Stimulated activated CD4-positive, alpha-beta T cell treated with anti-CD3 and anti-CD28 coated beads, Interleukin-4, amount 100 ng/mL, for 24 hours (primary cell): Measurements from ENCODE around the gene HTATIP2.
A peak's percentile ranks its signal among the peaks of the same experiment; 100 is the strongest.
"Not testable (repeated sequence)": the region's sequence is repeated elsewhere in the genome, so short reads cannot be mapped to it uniquely, and the experiment has no call there.

Source experiments
- DNase-seq: peaks from one replicate; pipeline ENCODE4 v3.0.0-alpha.2; 2020

The HTATIP2 gene

GRCh38 chr11:20363500-20364340, at the start of gene HTATIP2:
Gene HTATIP2 (plus strand): TSS chr11:20363714. CDS start chr11:20364238, 524 bp downstream.
- peak; percentile 73 for DNase-seq

GRCh38 chr11:20315800-20316199, 47.7 kb upstream of the HTATIP2 start:
- no peak for DNase-seq

GRCh38 chr11:20321177-20321576, 42.3 kb upstream of the HTATIP2 start:
- no peak for DNase-seq

GRCh38 chr11:20327377-20327935, 36.1 kb upstream of the HTATIP2 start:
- no peak for DNase-seq

- DNase-seq = no peak
Measured at GRCh38 chr11:20336056-20336455, 27.5 kb upstream of the HTATIP2 start.

- DNase-seq = no peak
Measured at GRCh38 chr11:20337526-20338154, 25.9 kb upstream of the HTATIP2 start.

- no peak for DNase-seq
Measured at GRCh38 chr11:20342347-20343141, 21.0 kb upstream of the HTATIP2 start.

GRCh38 chr11:20351136-20351535, 12.4 kb upstream of the HTATIP2 start:
- no peak for DNase-seq

GRCh38 chr11:20351751-20352262, 11.7 kb upstream of the HTATIP2 start:
- DNase-seq = no peak

- DNase-seq = peak; percentile 25
Measured at GRCh38 chr11:20353829-20354434, 9.6 kb upstream of the HTATIP2 start.

GRCh38 chr11:20355221-20356219, 8.0 kb upstream of the HTATIP2 start:
- peak; percentile 33 for DNase-seq

- DNase-seq = no peak
Measured at GRCh38 chr11:20357150-20357549, 6.4 kb upstream of the HTATIP2 start.

GRCh38 chr11:20360650-20361049, 2.9 kb upstream of the HTATIP2 start:
- DNase-seq = peak; percentile 32

GRCh38 chr11:20362481-20362880, 1.0 kb upstream of the HTATIP2 start:
- no peak for DNase-seq

GRCh38 chr11:20363149-20363499, 390 bp upstream of the HTATIP2 start:
- DNase-seq = no peak

- DNase-seq = no peak
Measured at GRCh38 chr11:20364341-20364792, 853 bp downstream of the HTATIP2 start.

GRCh38 chr11:20365465-20365864, 2.0 kb downstream of the HTATIP2 start:
- DNase-seq = not testable (repeated sequence)

- peak; percentile 80 for DNase-seq
Measured at GRCh38 chr11:20367313-20367948, 3.9 kb downstream of the HTATIP2 start.

GRCh38 chr11:20368438-20368837, 4.9 kb downstream of the HTATIP2 start:
- DNase-seq = no peak

GRCh38 chr11:20369826-20370225, 6.3 kb downstream of the HTATIP2 start:
- no peak for DNase-seq
